Caco-2 (cell line): ENCODE results near the gene SLA2. TPM values are rescaled to one million over a fixed set of nuclear protein-coding genes. Genes with fewer than 3 reads are reported as not detected.

Experiments used
- BruUV-seq: library from RNA; stranded (reverse); fragments of 400-500 nt; replicated peaks from 2 replicates; lab custom pipeline; 2021; lab: Mats Ljungman, UMichigan
- CTCF ChIA-PET: fragments of 300-600 bp; sonication (Branson Sonifier 250); formaldehyde crosslinking; loops from one replicate; lab custom pipeline; 2022; ENCODE audit warnings: antibody characterized with exemption; lab: Charles Lee
- POLR2A ChIA-PET: fragments of 300-600 bp; sonication (Branson Sonifier 250); formaldehyde crosslinking; loops from one replicate; lab custom pipeline; 2022; ENCODE audit warnings: antibody characterized with exemption; lab: Charles Lee
- DNase-seq, 2 experiments: peaks; one replicate each; pipeline versions ENCODE4 v3.0.0 to v3.0.0-alpha.2; 2020 to 2022
- H3K27me3 ChIP-seq: replicated peaks from 2 replicates; pipeline ENCODE4 v1.6.0; 2011; ENCODE audit warnings: low read length; ENCODE audit not compliant: control insufficient read depth, insufficient read depth
- H3K36me3 ChIP-seq: 2 replicates; pipeline ENCODE4 v1.5.1; 2011; ENCODE audit warnings: low read length; ENCODE audit not compliant: control insufficient read depth, insufficient read depth
- H3K4me1 ChIP-seq: fragments of 250-450 bp; sonication (Bioruptor Pico); 2 replicates; pipeline ENCODE4 v1.5.1; 2020; ENCODE audit warnings: mild to moderate bottlenecking
- H3K4me3 ChIP-seq: 2 replicates; pipeline ENCODE4 v1.5.1; 2011; ENCODE audit warnings: low read depth, mild to moderate bottlenecking, control low read depth, low read length
- H3K9me3 ChIP-seq: fragments of 250-450 bp; sonication (Bioruptor Pico); 2 replicates; pipeline ENCODE4 v1.5.1; 2020; ENCODE audit warnings: mild to moderate bottlenecking, moderate library complexity
- H3K27ac Mint-ChIP-seq: one replicate; pipeline ENCODE4 v1.8.0; 2022; ENCODE audit warnings: mixed read lengths; ENCODE audit not compliant: unreplicated experiment
- H3K27me3 Mint-ChIP-seq: one replicate; pipeline ENCODE4 v1.8.0; 2022; ENCODE audit warnings: mixed read lengths; ENCODE audit not compliant: insufficient read depth, unreplicated experiment
- H3K36me3 Mint-ChIP-seq: one replicate; pipeline ENCODE4 v1.8.0; 2022; ENCODE audit warnings: mild to moderate bottlenecking, mixed read lengths; ENCODE audit not compliant: insufficient read depth, unreplicated experiment
- H3K4me1 Mint-ChIP-seq: one replicate; pipeline ENCODE4 v1.8.0; 2022; ENCODE audit warnings: low read depth, mixed read lengths; ENCODE audit not compliant: unreplicated experiment
- H3K4me3 Mint-ChIP-seq: one replicate; pipeline ENCODE4 v1.8.0; 2022; ENCODE audit warnings: mild to moderate bottlenecking, moderate library complexity, mixed read lengths; ENCODE audit not compliant: unreplicated experiment
- H3K9me3 Mint-ChIP-seq: one replicate; pipeline ENCODE4 v1.8.0; 2022; ENCODE audit warnings: mixed read lengths; ENCODE audit not compliant: unreplicated experiment
- intact Hi-C: fragments of 100-400 bp; cut with micrococcal nuclease; formaldehyde crosslinking; loops from one replicate; pipeline ENCODE4 v1.10.0; 2022; ENCODE audit not compliant: unreplicated experiment
- total RNA-seq: library from RNA; stranded (reverse); gene quantifications from 2 replicates; pipeline ENCODE4 v1.2.3, GENCODE V29; 2022
- TF ChIP-seq, protein P1 (sequence below), 2 experiments: fragments of 200-600 bp in 1 of 2; IDR thresholded peaks; 1 replicate in 1 of 2; 2 replicates in 1 of 2; pipeline versions ENCODE4 v1.5.1 to v1.8.0; 2011 to 2022; ENCODE audit warnings: antibody characterized with exemption in 1 of 2, control low read depth in 1 of 2, inconsistent platforms in 1 of 2, low read depth in 1 of 2, low read length in 1 of 2, mild to moderate bottlenecking in 1 of 2, moderate library complexity in 1 of 2; ENCODE audit not compliant: insufficient read depth in 1 of 2, severe bottlenecking in 1 of 2, unreplicated experiment in 1 of 2

SLA2 gene
- total RNA-seq, 1 experiment from 2014 or later = 0.20 TPM

GRCh38 chr20:36620917-36621316 is 25.1 kb downstream of the SLA2 start:
- no TSS peak for BruUV-seq
- H3K36me3 Mint-ChIP-seq = no peaks in the 10 kb centered on the region
- ChIA-PET POLR2A (no interaction called here), CTCF (interaction anchor here (0.6 to 0.9 kb wide), 3 partner anchors 8 to 1926 kb away, joined by 3 to 4 read pairs (median 3); no protein-coding TSS in a partner anchor)
- intact Hi-C loops = no loop called here
- Histone ChIP-seq H3K4me3 (no peak overlapping the region), H3K27me3 (no peaks in the 10 kb centered on the region), H3K36me3 (no peaks in the 10 kb centered on the region), H3K4me1 (peaks cover 7% of the 10 kb centered on the region; the same call in 1 of the 2 replicates), H3K9me3 (no peaks in the 10 kb centered on the region)
- no peak for DNase-seq
- TF ChIP-seq, protein P1, sequence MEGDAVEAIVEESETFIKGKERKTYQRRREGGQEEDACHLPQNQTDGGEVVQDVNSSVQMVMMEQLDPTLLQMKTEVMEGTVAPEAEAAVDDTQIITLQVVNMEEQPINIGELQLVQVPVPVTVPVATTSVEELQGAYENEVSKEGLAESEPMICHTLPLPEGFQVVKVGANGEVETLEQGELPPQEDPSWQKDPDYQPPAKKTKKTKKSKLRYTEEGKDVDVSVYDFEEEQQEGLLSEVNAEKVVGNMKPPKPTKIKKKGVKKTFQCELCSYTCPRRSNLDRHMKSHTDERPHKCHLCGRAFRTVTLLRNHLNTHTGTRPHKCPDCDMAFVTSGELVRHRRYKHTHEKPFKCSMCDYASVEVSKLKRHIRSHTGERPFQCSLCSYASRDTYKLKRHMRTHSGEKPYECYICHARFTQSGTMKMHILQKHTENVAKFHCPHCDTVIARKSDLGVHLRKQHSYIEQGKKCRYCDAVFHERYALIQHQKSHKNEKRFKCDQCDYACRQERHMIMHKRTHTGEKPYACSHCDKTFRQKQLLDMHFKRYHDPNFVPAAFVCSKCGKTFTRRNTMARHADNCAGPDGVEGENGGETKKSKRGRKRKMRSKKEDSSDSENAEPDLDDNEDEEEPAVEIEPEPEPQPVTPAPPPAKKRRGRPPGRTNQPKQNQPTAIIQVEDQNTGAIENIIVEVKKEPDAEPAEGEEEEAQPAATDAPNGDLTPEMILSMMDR (IDR thresholded peaks at IDR 0.05; ENCODE audit: insufficient read depth in 1 of 2, low read depth in 1 of 2, low read length in 1 of 2, severe bottlenecking in 1 of 2, unreplicated experiment in 1 of 2) = no peak
- no peak overlapping the region for H3K27ac Mint-ChIP-seq
- H3K4me3 Mint-ChIP-seq = no peak overlapping the region
- no peaks in the 10 kb centered on the region for H3K27me3 Mint-ChIP-seq
- H3K4me1 Mint-ChIP-seq = peaks cover 7% of the 10 kb centered on the region
- H3K9me3 Mint-ChIP-seq = no peaks in the 10 kb centered on the region

- Mint-ChIP-seq H3K36me3 (peaks cover 47% of the 10 kb centered on the region), H3K4me1 (no peaks in the 10 kb centered on the region), H3K4me3 (no peak overlapping the region), H3K9me3 (no peaks in the 10 kb centered on the region), H3K27ac (no peak overlapping the region), H3K27me3 (no peaks in the 10 kb centered on the region)
- no peak for DNase-seq
- CTCF ChIA-PET = interaction anchor here (1.2 kb wide), 2 partner anchors 140 to 248 kb away, joined by 3 read pairs; a partner anchor contains a TSS
- H3K4me3 ChIP-seq = no peak overlapping the region
- H3K9me3 ChIP-seq = no peaks in the 10 kb centered on the region
- no TSS peak for BruUV-seq
- TF ChIP-seq, protein P1 (IDR thresholded peaks at IDR 0.05; ENCODE audit: insufficient read depth in 1 of 2, low read depth in 1 of 2, low read length in 1 of 2, severe bottlenecking in 1 of 2, unreplicated experiment in 1 of 2) = no peak
- no peaks in the 10 kb centered on the region for H3K4me1 ChIP-seq
- peaks cover 7% of the 10 kb centered on the region for H3K36me3 ChIP-seq
- POLR2A ChIA-PET = no interaction called here
- intact Hi-C loops = no loop called here
- H3K27me3 ChIP-seq = no peaks in the 10 kb centered on the region
Measured at GRCh38 chr20:36614781-36615557, 31.0 kb downstream of the SLA2 start.

GRCh38 chr20:36613974-36614373 is 32.0 kb downstream of the SLA2 start:
- Mint-ChIP-seq H3K4me3 (no peak overlapping the region), H3K9me3 (no peaks in the 10 kb centered on the region), H3K36me3 (peaks cover 57% of the 10 kb centered on the region), H3K27ac (no peak overlapping the region), H3K27me3 (no peaks in the 10 kb centered on the region), H3K4me1 (no peaks in the 10 kb centered on the region)
- intact Hi-C loops = loop anchor here (1.0 kb wide), 1 partner anchor 273 kb away; no protein-coding TSS in a partner anchor
- no TSS peak for BruUV-seq
- CTCF ChIA-PET = interaction anchor here (1.2 kb wide), 2 partner anchors 141 to 249 kb away, joined by 3 read pairs; a partner anchor contains a TSS
- POLR2A ChIA-PET = no interaction called here
- H3K4me3 ChIP-seq = no peak overlapping the region
- H3K9me3 ChIP-seq = no peaks in the 10 kb centered on the region
- DNase-seq = no peak
- no peaks in the 10 kb centered on the region for H3K27me3 ChIP-seq
- TF ChIP-seq, protein P1 (IDR thresholded peaks at IDR 0.05; ENCODE audit: insufficient read depth in 1 of 2, low read depth in 1 of 2, low read length in 1 of 2, severe bottlenecking in 1 of 2, unreplicated experiment in 1 of 2) = no peak
- H3K4me1 ChIP-seq = no peaks in the 10 kb centered on the region
- H3K36me3 ChIP-seq = peaks cover 7% of the 10 kb centered on the region
